Dedifferentiated amniotic fluid mesenchymal stem cell (primary cell): ENCODE results near the gene COL15A1.
"Not testable (repeated sequence)": the region's sequence is repeated elsewhere in the genome, so short reads cannot be mapped to it uniquely, and the experiment has no call there.

Experiments
- DNase-seq: peaks from one replicate; pipeline ENCODE4 v3.0.0-alpha.2; 2016; ENCODE audit errors: extremely low spot score

The COL15A1 gene

GRCh38 chr9:98994172-98995058, 50.7 kb downstream of the COL15A1 start:
- no peak for DNase-seq

- no peak for DNase-seq
Measured at GRCh38 chr9:98995059-98995671, 51.5 kb downstream of the COL15A1 start.

GRCh38 chr9:98995971-98996504, 52.3 kb downstream of the COL15A1 start:
- DNase-seq, result no peak

- no peak for DNase-seq
Measured at GRCh38 chr9:98997604-98998003, 53.9 kb downstream of the COL15A1 start.

GRCh38 chr9:98998441-98999151, 54.9 kb downstream of the COL15A1 start:
- no peak for DNase-seq

GRCh38 chr9:98999152-98999525, 55.4 kb downstream of the COL15A1 start:
- DNase-seq, result no peak

GRCh38 chr9:99000476-99001395, 57.0 kb downstream of the COL15A1 start:
- no peak for DNase-seq

- no peak for DNase-seq
Measured at GRCh38 chr9:99001892-99002291, 58.2 kb downstream of the COL15A1 start.

GRCh38 chr9:99002706-99003105, 59.0 kb downstream of the COL15A1 start:
- DNase-seq, result no peak

GRCh38 chr9:99003308-99003707, 59.6 kb downstream of the COL15A1 start:
- DNase-seq, result no peak

GRCh38 chr9:99004115-99004514, 60.4 kb downstream of the COL15A1 start:
- no peak for DNase-seq

GRCh38 chr9:99004717-99005460, 61.2 kb downstream of the COL15A1 start:
- DNase-seq, result no peak

GRCh38 chr9:99005651-99006050, 61.9 kb downstream of the COL15A1 start:
- no peak for DNase-seq

GRCh38 chr9:99006511-99006910, 62.8 kb downstream of the COL15A1 start:
- no peak for DNase-seq

- DNase-seq, result no peak
Measured at GRCh38 chr9:99006979-99007378, 63.3 kb downstream of the COL15A1 start.

GRCh38 chr9:99008203-99008602, 64.5 kb downstream of the COL15A1 start:
- DNase-seq, result no peak

- DNase-seq, result not testable (repeated sequence)
Measured at GRCh38 chr9:99010393-99010792, 66.7 kb downstream of the COL15A1 start.

- DNase-seq, result no peak
Measured at GRCh38 chr9:99011161-99011709, 67.5 kb downstream of the COL15A1 start.

- no peak for DNase-seq
Measured at GRCh38 chr9:99012957-99013512, 69.3 kb downstream of the COL15A1 start.

GRCh38 chr9:99013550-99013949, 69.8 kb downstream of the COL15A1 start:
- no peak for DNase-seq
